Rectal smooth muscle tissue (tissue), 1 donor: ENCODE data around the gene LUZP2.
"Not testable (repeated sequence)": the region's sequence is repeated elsewhere in the genome, so short reads cannot be mapped to it uniquely, and the experiment has no call there.

ENCODE experiments used
- H3K27ac ChIP-seq: one replicate; pipeline ENCODE4 v1.7.0; 2013; ENCODE audit warnings: low read depth, low read length, inconsistent platforms
- H3K27me3 ChIP-seq: one replicate; pipeline ENCODE4 v1.7.0; 2013; ENCODE audit warnings: low read length; ENCODE audit not compliant: control insufficient read depth, insufficient read depth
- H3K36me3 ChIP-seq: one replicate; pipeline ENCODE4 v1.7.0; 2013; ENCODE audit warnings: low read length; ENCODE audit not compliant: control insufficient read depth, insufficient read depth
- H3K4me1 ChIP-seq: one replicate; pipeline ENCODE4 v1.7.0; 2013; ENCODE audit warnings: low read length; ENCODE audit not compliant: control insufficient read depth, insufficient read depth
- H3K4me3 ChIP-seq: one replicate; pipeline ENCODE4 v1.7.0; 2013; ENCODE audit warnings: low read length
- H3K9ac ChIP-seq: one replicate; pipeline ENCODE4 v1.7.0; 2013; ENCODE audit warnings: low read length

The LUZP2 gene

GRCh38 chr11:24861440-24861839 lies 364.6 kb downstream of the LUZP2 start:
- no peak overlapping the region for H3K4me3 ChIP-seq
- no peaks in the 10 kb centered on the region for H3K4me1 ChIP-seq
- H3K27ac ChIP-seq: no peak overlapping the region
- no peak overlapping the region for H3K9ac ChIP-seq
- no peaks in the 10 kb centered on the region for H3K27me3 ChIP-seq
- no peaks in the 10 kb centered on the region for H3K36me3 ChIP-seq

- Histone ChIP-seq H3K36me3 (no peaks in the 10 kb centered on the region), H3K27ac (no peak overlapping the region), H3K9ac (no peak overlapping the region), H3K4me3 (no peak overlapping the region), H3K4me1 (no peaks in the 10 kb centered on the region), H3K27me3 (no peaks in the 10 kb centered on the region)
Observed at GRCh38 chr11:24866743-24867142, 369.9 kb downstream of the LUZP2 start.

DNA sequence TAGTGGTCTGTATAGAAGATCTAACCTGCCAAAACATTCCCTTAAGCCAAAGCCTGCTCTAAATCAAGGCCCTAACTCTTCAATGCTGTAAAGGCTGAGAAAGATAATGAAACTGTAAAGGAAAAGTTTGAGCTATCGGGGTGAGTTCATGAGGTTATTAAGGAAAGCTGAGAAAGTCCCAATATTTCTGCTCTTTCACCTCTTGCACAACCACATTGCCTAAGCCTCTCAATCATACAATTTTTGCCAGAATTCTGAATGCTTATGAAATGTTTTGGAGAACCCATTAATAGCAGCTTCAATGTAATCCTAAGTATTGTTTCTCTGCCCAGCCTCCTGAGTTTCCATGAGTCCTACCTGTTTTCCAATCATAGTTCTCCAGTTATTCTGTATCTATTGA lies 373.2 kb downstream of the LUZP2 start:
- Histone ChIP-seq H3K27ac (no peak overlapping the region), H3K4me1 (no peaks in the 10 kb centered on the region), H3K4me3 (no peak overlapping the region), H3K36me3 (no peaks in the 10 kb centered on the region), H3K9ac (no peak overlapping the region), H3K27me3 (no peaks in the 10 kb centered on the region)

- no peak overlapping the region for H3K9ac ChIP-seq
- no peaks in the 10 kb centered on the region for H3K4me1 ChIP-seq
- H3K36me3 ChIP-seq: no peaks in the 10 kb centered on the region
- H3K27me3 ChIP-seq: no peaks in the 10 kb centered on the region
- no peak overlapping the region for H3K27ac ChIP-seq
- H3K4me3 ChIP-seq: no peak overlapping the region
Observed at GRCh38 chr11:24872186-24872585, 375.3 kb downstream of the LUZP2 start.

DNA sequence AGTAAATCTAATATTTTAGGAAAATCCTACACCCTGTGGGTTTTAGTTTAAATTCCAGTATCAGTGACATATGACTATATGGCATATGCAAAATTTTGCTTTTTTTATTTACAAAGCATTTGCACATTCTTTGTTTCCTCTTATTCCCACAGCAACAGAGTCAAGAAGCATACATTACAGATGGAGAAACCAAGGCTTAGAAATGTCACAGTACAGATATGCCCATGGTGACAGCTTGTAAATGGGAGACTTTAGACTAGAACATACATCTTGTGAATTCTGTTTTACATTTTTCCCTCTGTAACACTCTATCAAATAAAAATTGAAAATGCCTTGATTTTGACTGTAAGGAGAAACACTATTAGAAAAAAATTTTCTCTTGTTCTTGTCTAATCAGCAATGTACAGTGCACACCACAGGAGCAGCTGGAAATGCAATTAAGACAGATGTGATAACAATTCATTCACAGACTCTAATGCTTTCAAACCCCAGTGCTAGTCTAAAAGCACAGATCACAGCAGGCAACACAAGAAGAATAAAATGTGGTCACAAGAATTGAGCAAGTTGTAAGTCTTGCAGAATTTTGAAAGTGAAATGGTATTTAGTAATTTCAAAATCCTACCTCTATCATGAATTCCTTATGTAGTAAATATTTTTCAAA lies 375.9 kb downstream of the LUZP2 start:
- Histone ChIP-seq H3K27me3 (no peaks in the 10 kb centered on the region), H3K4me1 (no peaks in the 10 kb centered on the region), H3K36me3 (no peaks in the 10 kb centered on the region), H3K27ac (no peak overlapping the region), H3K4me3 (no peak overlapping the region), H3K9ac (no peak overlapping the region)

DNA sequence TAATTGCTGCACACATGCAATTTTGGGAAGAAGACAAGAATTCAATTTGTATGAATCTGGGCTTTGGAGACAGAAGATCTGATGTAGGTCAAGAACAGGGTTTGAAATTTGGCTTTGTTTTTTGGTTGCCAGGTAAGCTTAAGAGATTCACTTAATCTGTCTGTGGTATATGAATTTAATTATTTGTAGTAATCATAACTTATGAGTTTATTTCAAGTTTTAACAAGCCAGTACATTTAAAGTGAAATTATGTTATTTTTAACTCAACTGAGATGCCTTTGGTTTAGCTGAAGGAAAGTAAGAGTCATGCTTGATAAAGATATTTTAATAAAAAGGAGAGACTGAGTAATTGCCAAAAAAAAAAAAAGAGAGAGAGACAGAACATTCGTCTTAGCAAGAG lies 384.1 kb downstream of the LUZP2 start:
- Histone ChIP-seq H3K27me3 (no peaks in the 10 kb centered on the region), H3K4me3 (no peak overlapping the region), H3K9ac (no peak overlapping the region), H3K4me1 (no peaks in the 10 kb centered on the region), H3K36me3 (no peaks in the 10 kb centered on the region), H3K27ac (no peak overlapping the region)

GRCh38 chr11:24885580-24886173 lies 388.8 kb downstream of the LUZP2 start:
- Histone ChIP-seq H3K9ac (no peak overlapping the region), H3K27ac (no peak overlapping the region), H3K4me3 (no peak overlapping the region), H3K36me3 (no peaks in the 10 kb centered on the region), H3K27me3 (no peaks in the 10 kb centered on the region), H3K4me1 (no peaks in the 10 kb centered on the region)

- H3K27ac ChIP-seq: no peak overlapping the region
- no peak overlapping the region for H3K4me3 ChIP-seq
- H3K27me3 ChIP-seq: no peaks in the 10 kb centered on the region
- no peaks in the 10 kb centered on the region for H3K4me1 ChIP-seq
- no peak overlapping the region for H3K9ac ChIP-seq
- H3K36me3 ChIP-seq: no peaks in the 10 kb centered on the region
Observed at GRCh38 chr11:24886880-24887619, 390.2 kb downstream of the LUZP2 start.

DNA sequence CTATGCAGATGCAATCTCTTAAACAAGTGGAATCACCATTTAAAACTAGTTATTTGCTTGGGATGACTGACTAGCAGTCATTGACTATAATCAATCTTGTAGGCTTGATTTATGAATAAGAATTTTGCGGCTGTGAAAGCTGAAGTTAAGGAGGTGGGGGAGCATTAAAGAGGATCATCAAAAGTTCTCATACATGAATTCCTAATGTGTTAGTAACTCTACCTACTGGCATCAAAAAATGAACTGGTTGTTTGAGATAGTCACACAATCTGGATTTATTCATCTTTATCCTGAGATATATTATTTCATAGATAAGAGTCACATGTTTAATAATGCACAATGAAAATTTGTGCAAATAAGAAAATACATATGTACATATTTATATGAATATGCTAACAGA lies 393.6 kb downstream of the LUZP2 start:
- H3K27ac ChIP-seq: no peak overlapping the region
- H3K4me3 ChIP-seq: no peak overlapping the region
- no peaks in the 10 kb centered on the region for H3K4me1 ChIP-seq
- no peaks in the 10 kb centered on the region for H3K27me3 ChIP-seq
- H3K9ac ChIP-seq: no peak overlapping the region
- no peaks in the 10 kb centered on the region for H3K36me3 ChIP-seq

DNA sequence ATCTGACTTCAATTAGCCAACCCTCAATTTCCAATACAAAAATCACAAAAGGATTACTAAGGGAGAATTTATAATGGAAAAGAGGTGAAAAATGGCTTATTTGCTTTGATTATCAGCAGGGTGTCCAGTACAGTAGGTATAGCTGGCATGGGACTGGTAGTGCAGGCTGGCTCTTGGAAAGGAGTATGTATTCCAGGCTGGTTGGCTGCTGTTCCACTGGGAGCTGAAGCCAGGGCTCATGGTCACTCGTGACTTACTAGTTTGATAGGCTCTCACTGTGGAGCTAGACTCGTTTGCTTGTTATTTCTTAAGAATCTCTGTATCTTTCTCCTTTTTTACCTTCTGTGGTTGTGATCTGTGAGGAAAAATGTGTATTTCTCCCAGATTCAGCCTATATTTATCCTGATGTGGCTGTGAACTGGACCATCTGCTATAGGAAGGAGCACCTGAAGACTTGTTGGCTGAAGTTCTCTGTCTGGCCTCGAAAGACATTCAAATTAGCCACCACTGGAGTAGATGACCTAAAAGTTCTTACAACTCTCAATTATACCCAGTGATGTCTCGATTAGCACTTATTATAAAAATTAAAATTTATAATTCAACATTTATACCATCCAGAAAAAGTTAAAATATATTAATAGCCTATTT lies 395.1 kb downstream of the LUZP2 start:
- not testable (repeated sequence) for H3K27ac ChIP-seq, H3K4me1 ChIP-seq, H3K27me3 ChIP-seq, H3K9ac ChIP-seq, H3K36me3 ChIP-seq, H3K4me3 ChIP-seq

DNA sequence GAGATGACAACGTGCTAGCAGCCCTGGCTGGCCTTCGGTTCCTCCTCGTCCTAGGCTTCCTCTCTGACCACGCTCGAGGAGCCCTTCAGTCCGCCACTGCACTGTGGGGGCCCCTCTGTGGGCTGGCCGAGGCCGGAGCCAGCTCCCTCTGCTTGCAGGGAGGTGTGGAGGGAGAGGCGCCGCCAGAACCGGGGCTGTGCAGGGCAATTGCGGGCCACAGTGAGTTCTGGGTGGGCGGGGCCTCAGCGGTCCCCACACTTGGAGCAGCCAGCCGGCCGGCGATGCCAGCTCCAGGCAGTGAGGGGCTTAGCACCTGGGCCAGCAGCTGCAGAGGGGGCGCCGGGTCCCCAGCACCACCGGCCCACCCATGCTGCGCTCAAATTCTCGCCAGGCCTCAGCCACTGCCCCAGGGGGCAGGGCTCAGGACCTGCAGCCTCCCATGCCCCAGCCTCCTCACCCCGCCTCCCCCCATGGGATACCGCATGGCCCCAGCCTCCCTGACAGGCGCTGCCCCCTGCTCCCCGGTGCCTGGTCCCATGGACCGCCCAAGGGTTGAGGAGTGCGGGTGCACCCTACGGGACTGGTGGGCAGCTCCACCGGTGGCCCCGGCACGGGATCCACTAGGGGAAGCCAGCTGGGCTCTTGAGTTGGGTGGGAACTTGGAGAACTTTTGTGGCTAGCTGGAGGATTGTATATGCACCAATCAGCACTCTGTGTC lies 399.4 kb downstream of the LUZP2 start:
- no peak overlapping the region for H3K4me3 ChIP-seq
- H3K27me3 ChIP-seq: no peaks in the 10 kb centered on the region
- no peak overlapping the region for H3K9ac ChIP-seq
- no peaks in the 10 kb centered on the region for H3K36me3 ChIP-seq
- H3K27ac ChIP-seq: no peak overlapping the region
- H3K4me1 ChIP-seq: no peaks in the 10 kb centered on the region

DNA sequence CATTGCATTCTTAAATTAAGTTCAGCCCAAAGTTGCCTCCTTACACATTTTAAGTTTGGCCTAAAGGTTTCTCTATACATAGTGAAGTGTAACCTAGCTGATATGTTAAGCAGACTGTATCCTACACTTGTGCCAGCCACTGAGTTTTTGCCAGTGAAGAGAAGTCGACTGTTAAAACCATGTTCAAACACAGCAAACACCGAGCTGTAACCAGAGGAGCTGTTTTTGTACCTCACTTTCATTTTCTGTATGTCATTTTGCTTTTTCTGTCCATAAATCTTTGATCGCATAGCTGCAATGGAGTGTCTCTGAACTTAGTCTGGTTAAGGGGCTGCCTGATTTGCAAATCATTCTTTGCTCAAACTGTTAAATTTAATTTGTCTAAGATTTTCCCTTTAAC lies 403.7 kb downstream of the LUZP2 start:
- Histone ChIP-seq H3K4me3 (no peak overlapping the region), H3K27me3 (no peaks in the 10 kb centered on the region), H3K4me1 (no peaks in the 10 kb centered on the region), H3K9ac (no peak overlapping the region), H3K36me3 (no peaks in the 10 kb centered on the region), H3K27ac (no peak overlapping the region)
